HepG2 (cell line): ENCODE results near the gene AGPAT3. TPM values are rescaled to one million over a fixed set of nuclear protein-coding genes. Genes with fewer than 3 reads are reported as not detected.

ENCODE experiments used
- CEBPG ChIP-seq: IDR thresholded peaks from 2 replicates; pipeline ENCODE4 v1.6.1; 2016
- CREM ChIP-seq, 2 experiments: sonication (generic) in 1 of 2; formaldehyde crosslinking in 1 of 2; IDR thresholded peaks; 2 replicates each; pipeline versions ENCODE4 v1.4.0 to v1.6.1; 2016 to 2020; ENCODE audit warnings: antibody characterized with exemption in 1 of 2, mild to moderate bottlenecking in 1 of 2, missing genetic modification reagents in 1 of 2
- ELF1 ChIP-seq: sonication (generic); formaldehyde crosslinking; IDR thresholded peaks from 2 replicates; pipeline ENCODE4 v1.4.0; 2020; ENCODE audit warnings: missing genetic modification reagents
- FLYWCH1 ChIP-seq: sonication (generic); formaldehyde crosslinking; IDR thresholded peaks from 2 replicates; pipeline ENCODE4 v1.8.1; 2023; ENCODE audit warnings: mild to moderate bottlenecking, missing genetic modification reagents
- FOXA1 ChIP-seq, 2 experiments: fragments of 450-650 bp in 1 of 2; sonication (generic) in 1 of 2; formaldehyde crosslinking in 1 of 2; IDR thresholded peaks; 2 replicates each; pipeline versions ENCODE4 v1.4.0 to v1.6.1; 2016 to 2020; ENCODE audit warnings: missing genetic modification reagents in 1 of 2
- FOXA3 ChIP-seq: IDR thresholded peaks from 2 replicates; pipeline ENCODE4 v1.6.1; 2016; ENCODE audit warnings: missing genetic modification reagents, missing compliant biosample characterization
- FOXK2 ChIP-seq: fragments of 450-650 bp; IDR thresholded peaks from 2 replicates; pipeline ENCODE4 v1.6.1; 2016
- GATAD2A ChIP-seq: IDR thresholded peaks from 2 replicates; pipeline ENCODE4 v1.6.1; 2016
- MYC ChIP-seq: sonication (generic); formaldehyde crosslinking; IDR thresholded peaks from 2 replicates; pipeline ENCODE4 v1.9.0; 2021; ENCODE audit warnings: missing genetic modification reagents, borderline replicate concordance
- PPARG ChIP-seq: conservative IDR thresholded peaks from 2 replicates; pipeline ENCODE4 v1.6.1; 2016; ENCODE audit warnings: missing biosample characterization, missing genetic modification reagents
- RXRB ChIP-seq: IDR thresholded peaks from 2 replicates; pipeline ENCODE4 v1.6.1; 2016; ENCODE audit warnings: borderline replicate concordance, missing genetic modification reagents, missing compliant biosample characterization
- SIX1 ChIP-seq: sonication (generic); formaldehyde crosslinking; IDR thresholded peaks from 2 replicates; pipeline ENCODE4 v1.4.0; 2020; ENCODE audit warnings: missing genetic modification reagents, borderline replicate concordance
- SP2 ChIP-seq: sonication (generic); formaldehyde crosslinking; IDR thresholded peaks from 2 replicates; pipeline ENCODE4 v1.5.1; 2020; ENCODE audit warnings: mild to moderate bottlenecking, missing genetic modification reagents
- STAG1 ChIP-seq: sonication (generic); formaldehyde crosslinking; IDR thresholded peaks from 2 replicates; pipeline ENCODE4 v1.4.0; 2020; ENCODE audit warnings: missing genetic modification reagents
- ZNF180 ChIP-seq: sonication (generic); formaldehyde crosslinking; IDR thresholded peaks from 2 replicates; pipeline ENCODE4 v1.4.0; 2020; ENCODE audit warnings: low read depth, missing genetic modification reagents, borderline replicate concordance
- ZNF256 ChIP-seq: sonication (generic); formaldehyde crosslinking; conservative IDR thresholded peaks from 2 replicates; pipeline ENCODE4 v1.4.0; 2020; ENCODE audit warnings: missing genetic modification reagents
- ZNF557 ChIP-seq: sonication (generic); formaldehyde crosslinking; IDR thresholded peaks from 2 replicates; pipeline ENCODE4 v1.4.0; 2020; ENCODE audit warnings: missing genetic modification reagents
- ZNF644 ChIP-seq: IDR thresholded peaks from 2 replicates; pipeline ENCODE4 v1.6.1; 2016; ENCODE audit warnings: low read depth
- ZNF724P ChIP-seq: sonication (generic); formaldehyde crosslinking; IDR thresholded peaks from 2 replicates; pipeline ENCODE4 v1.8.0; 2022; ENCODE audit warnings: missing genetic modification reagents, borderline replicate concordance
- ZSCAN30 ChIP-seq: sonication (generic); formaldehyde crosslinking; IDR thresholded peaks from 2 replicates; pipeline ENCODE4 v1.5.0; 2020; ENCODE audit warnings: mild to moderate bottlenecking, missing genetic modification reagents
- ZSCAN9 ChIP-seq: IDR thresholded peaks from 2 replicates; pipeline ENCODE4 v1.6.1; 2016; ENCODE audit warnings: borderline replicate concordance
- polyA plus RNA-seq, 8 experiments: library from polyadenylated mRNA; depleted of rRNA in 3 of 8; stranded (reverse) in 7 of 8; unstranded in 1 of 8; fragments of >200 nt; fragmentation: Illumina TruSeq in 4 of 8; extraction: Trizol in 4 of 8; gene quantifications; 2 replicates each; pipeline versions ENCODE4 v1.2.1 to v1.2.3, GENCODE V29; 2011 to 2016; ENCODE audit warnings: low read depth in 4 of 8, missing spikeins in 1 of 8, mixed read lengths in 1 of 8; ENCODE audit not compliant: insufficient read depth in 1 of 8
- total RNA-seq, 5 experiments: library from RNA; depleted of rRNA; stranded (reverse); fragments of >200 nt; fragmentation: Illumina TruSeq; extraction: Trizol; gene quantifications; 2 replicates each; pipeline ENCODE4 v1.2.3, GENCODE V29; 2016; ENCODE audit warnings: low read depth in 1 of 5
- TF ChIP-seq, protein P1 (sequence below), 2 experiments: fragments of 450-650 bp in 1 of 2; sonication (generic) in 1 of 2; formaldehyde crosslinking; IDR thresholded peaks; 2 replicates each; pipeline versions ENCODE4 v1.5.0 to v1.8.0; 2020 to 2022; ENCODE audit warnings: mild to moderate bottlenecking in 1 of 2, missing genetic modification reagents in 1 of 2
- TF ChIP-seq, protein P2 (sequence below): sonication (generic); formaldehyde crosslinking; IDR thresholded peaks from 2 replicates; pipeline ENCODE4 v1.5.0; 2020; ENCODE audit warnings: mild to moderate bottlenecking, missing genetic modification reagents, borderline replicate concordance
- TF ChIP-seq, protein P3 (sequence below): sonication (generic); formaldehyde crosslinking; IDR thresholded peaks from 2 replicates; pipeline ENCODE4 v1.4.0; 2020; ENCODE audit warnings: missing genetic modification reagents
- TF ChIP-seq, protein P4 (sequence below): IDR thresholded peaks from 2 replicates; pipeline ENCODE4 v1.4.0; 2020; ENCODE audit warnings: mild to moderate bottlenecking, missing genetic modification reagents

AGPAT3 gene
- total and polyA plus RNA-seq, 2 of the 13 experiments (the other 11 are each of a cell fraction or from before 2014, with no cell fraction given): 32.2 to 54.4 TPM

DNA sequence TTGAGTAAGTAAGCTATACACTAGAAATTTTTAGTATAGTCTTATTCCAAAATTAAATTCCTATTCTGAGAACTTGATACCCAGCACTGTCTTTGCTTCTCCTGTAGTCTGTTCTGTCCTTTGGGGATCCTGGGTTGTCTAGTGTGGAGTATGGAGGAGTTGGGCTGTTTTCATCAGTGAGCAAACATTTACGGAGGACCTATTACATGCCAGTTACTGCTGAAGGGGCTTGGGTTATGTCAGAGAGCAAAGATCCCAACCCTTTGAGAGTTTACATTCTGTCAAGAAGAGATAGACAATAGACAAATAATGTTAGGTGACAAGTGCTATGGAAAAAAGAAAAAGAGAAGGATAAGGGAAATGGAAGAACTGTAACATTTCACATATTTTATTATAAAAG is 156.0 kb downstream of the AGPAT3 start (continued):
- TF ChIP-seq, protein P1, sequence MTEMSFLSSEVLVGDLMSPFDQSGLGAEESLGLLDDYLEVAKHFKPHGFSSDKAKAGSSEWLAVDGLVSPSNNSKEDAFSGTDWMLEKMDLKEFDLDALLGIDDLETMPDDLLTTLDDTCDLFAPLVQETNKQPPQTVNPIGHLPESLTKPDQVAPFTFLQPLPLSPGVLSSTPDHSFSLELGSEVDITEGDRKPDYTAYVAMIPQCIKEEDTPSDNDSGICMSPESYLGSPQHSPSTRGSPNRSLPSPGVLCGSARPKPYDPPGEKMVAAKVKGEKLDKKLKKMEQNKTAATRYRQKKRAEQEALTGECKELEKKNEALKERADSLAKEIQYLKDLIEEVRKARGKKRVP (CRISPR knock-in tag; IDR thresholded peaks at IDR 0.05): peak in 1 of 2 experiments; percentile 56; a peak in 1 of 4 replicates
- no peak for TF ChIP-seq ZNF644 (CRISPR knock-in tag)
- TF ChIP-seq FLYWCH1: no peak
- TF ChIP-seq, protein P2, sequence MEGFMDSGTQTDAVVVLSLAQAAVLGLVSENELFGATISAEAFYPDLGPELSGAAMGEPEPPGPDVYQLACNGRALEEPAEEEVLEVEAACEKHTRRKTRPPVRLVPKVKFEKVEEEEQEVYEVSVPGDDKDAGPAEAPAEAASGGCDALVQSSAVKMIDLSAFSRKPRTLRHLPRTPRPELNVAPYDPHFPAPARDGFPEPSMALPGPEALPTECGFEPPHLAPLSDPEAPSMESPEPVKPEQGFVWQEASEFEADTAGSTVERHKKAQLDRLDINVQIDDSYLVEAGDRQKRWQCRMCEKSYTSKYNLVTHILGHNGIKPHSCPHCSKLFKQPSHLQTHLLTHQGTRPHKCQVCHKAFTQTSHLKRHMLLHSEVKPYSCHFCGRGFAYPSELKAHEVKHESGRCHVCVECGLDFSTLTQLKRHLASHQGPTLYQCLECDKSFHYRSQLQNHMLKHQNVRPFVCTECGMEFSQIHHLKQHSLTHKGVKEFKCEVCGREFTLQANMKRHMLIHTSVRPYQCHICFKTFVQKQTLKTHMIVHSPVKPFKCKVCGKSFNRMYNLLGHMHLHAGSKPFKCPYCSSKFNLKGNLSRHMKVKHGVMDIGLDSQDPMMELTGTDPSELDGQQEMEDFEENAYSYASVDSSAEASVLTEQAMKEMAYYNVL (CRISPR knock-in tag): peak; percentile 93
- TF ChIP-seq SIX1: 0 out of 2 replicates have a peak, but pooled peaks have one; percentile 24
- no peak for TF ChIP-seq FOXA1 (IDR thresholded peaks at IDR 0.05)
- TF ChIP-seq FOXA1 (CRISPR knock-in tag; IDR thresholded peaks at IDR 0.05): peak; percentile 38; the same call in 1 of the 2 replicates
- no peak for TF ChIP-seq ZSCAN9
- no peak for TF ChIP-seq SP2 (CRISPR knock-in tag)
- TF ChIP-seq MYC (CRISPR knock-in tag): no peak
- TF ChIP-seq, protein P3, sequence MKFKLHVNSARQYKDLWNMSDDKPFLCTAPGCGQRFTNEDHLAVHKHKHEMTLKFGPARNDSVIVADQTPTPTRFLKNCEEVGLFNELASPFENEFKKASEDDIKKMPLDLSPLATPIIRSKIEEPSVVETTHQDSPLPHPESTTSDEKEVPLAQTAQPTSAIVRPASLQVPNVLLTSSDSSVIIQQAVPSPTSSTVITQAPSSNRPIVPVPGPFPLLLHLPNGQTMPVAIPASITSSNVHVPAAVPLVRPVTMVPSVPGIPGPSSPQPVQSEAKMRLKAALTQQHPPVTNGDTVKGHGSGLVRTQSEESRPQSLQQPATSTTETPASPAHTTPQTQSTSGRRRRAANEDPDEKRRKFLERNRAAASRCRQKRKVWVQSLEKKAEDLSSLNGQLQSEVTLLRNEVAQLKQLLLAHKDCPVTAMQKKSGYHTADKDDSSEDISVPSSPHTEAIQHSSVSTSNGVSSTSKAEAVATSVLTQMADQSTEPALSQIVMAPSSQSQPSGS (CRISPR knock-in tag): no peak
- peak; percentile 65; the same call in 1 of the 2 replicates for TF ChIP-seq ZNF180 (CRISPR knock-in tag)
- no peak for TF ChIP-seq ZNF557
- peak; percentile 51; the same call in 1 of the 2 replicates for TF ChIP-seq CEBPG
- no peak for TF ChIP-seq ZNF724P
- 0 out of 2 replicates have a peak, but pooled peaks have one; percentile 16 for TF ChIP-seq CREM (IDR thresholded peaks at IDR 0.05)
- no peak for TF ChIP-seq CREM (CRISPR knock-in tag; IDR thresholded peaks at IDR 0.05)
- peak; percentile 55 for TF ChIP-seq GATAD2A (CRISPR knock-in tag)
- no peak for TF ChIP-seq ELF1 (CRISPR knock-in tag)
- TF ChIP-seq FOXK2: no peak
- no peak for TF ChIP-seq ZSCAN30 (CRISPR knock-in tag)
- 0 out of 2 replicates have a peak, but pooled peaks have one; percentile 16 for TF ChIP-seq PPARG (CRISPR knock-in tag)
- TF ChIP-seq, protein P4, sequence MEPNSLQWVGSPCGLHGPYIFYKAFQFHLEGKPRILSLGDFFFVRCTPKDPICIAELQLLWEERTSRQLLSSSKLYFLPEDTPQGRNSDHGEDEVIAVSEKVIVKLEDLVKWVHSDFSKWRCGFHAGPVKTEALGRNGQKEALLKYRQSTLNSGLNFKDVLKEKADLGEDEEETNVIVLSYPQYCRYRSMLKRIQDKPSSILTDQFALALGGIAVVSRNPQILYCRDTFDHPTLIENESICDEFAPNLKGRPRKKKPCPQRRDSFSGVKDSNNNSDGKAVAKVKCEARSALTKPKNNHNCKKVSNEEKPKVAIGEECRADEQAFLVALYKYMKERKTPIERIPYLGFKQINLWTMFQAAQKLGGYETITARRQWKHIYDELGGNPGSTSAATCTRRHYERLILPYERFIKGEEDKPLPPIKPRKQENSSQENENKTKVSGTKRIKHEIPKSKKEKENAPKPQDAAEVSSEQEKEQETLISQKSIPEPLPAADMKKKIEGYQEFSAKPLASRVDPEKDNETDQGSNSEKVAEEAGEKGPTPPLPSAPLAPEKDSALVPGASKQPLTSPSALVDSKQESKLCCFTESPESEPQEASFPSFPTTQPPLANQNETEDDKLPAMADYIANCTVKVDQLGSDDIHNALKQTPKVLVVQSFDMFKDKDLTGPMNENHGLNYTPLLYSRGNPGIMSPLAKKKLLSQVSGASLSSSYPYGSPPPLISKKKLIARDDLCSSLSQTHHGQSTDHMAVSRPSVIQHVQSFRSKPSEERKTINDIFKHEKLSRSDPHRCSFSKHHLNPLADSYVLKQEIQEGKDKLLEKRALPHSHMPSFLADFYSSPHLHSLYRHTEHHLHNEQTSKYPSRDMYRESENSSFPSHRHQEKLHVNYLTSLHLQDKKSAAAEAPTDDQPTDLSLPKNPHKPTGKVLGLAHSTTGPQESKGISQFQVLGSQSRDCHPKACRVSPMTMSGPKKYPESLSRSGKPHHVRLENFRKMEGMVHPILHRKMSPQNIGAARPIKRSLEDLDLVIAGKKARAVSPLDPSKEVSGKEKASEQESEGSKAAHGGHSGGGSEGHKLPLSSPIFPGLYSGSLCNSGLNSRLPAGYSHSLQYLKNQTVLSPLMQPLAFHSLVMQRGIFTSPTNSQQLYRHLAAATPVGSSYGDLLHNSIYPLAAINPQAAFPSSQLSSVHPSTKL: peak; percentile 62
- TF ChIP-seq RXRB: peak; percentile 56; the same call in 1 of the 2 replicates
- no peak for TF ChIP-seq STAG1 (CRISPR knock-in tag)
- peak; percentile 62 for TF ChIP-seq FOXA3 (CRISPR knock-in tag)
- no peak for TF ChIP-seq ZNF256 (CRISPR knock-in tag)
